GM12878 (cell line): ENCODE data around the gene KCNIP3. TPM values are rescaled to one million over a fixed set of nuclear protein-coding genes. Genes with fewer than 3 reads are reported as not detected.

Experiments
- BACH1 ChIP-seq: fragments of 450-650 bp; IDR thresholded peaks from 2 replicates; pipeline ENCODE4 v1.6.1; 2017; ENCODE audit warnings: mild to moderate bottlenecking, borderline replicate concordance
- CBX3 ChIP-seq: fragments of 200-600 bp; sonication (generic); IDR thresholded peaks from 2 replicates; pipeline ENCODE4 v1.6.1; 2016; ENCODE audit warnings: low read depth, borderline replicate concordance
- CREB1 ChIP-seq: IDR thresholded peaks from 2 replicates; pipeline ENCODE4 v1.6.1; 2012; ENCODE audit warnings: low read depth, mild to moderate bottlenecking, inconsistent platforms
- CREM ChIP-seq: IDR thresholded peaks from 2 replicates; pipeline ENCODE4 v1.6.1; 2014; ENCODE audit warnings: antibody characterized with exemption, low read depth
- E2F8 ChIP-seq: fragments of 450-650 bp; IDR thresholded peaks from 2 replicates; pipeline ENCODE4 v1.6.1; 2018; ENCODE audit warnings: mild to moderate bottlenecking, low read depth, moderate library complexity; ENCODE audit not compliant: partially characterized antibody
- FOS ChIP-seq: IDR thresholded peaks from 3 replicates; pipeline ENCODE4 v1.6.1; 2011; ENCODE audit warnings: borderline replicate concordance; ENCODE audit not compliant: insufficient read length; ENCODE audit errors: extremely low read depth
- GABPA ChIP-seq: IDR thresholded peaks from 2 replicates; pipeline ENCODE4 v1.6.1; 2014; ENCODE audit warnings: antibody characterized with exemption, low read depth, mild to moderate bottlenecking, inconsistent platforms
- JUND ChIP-seq: IDR thresholded peaks from 2 replicates; pipeline ENCODE4 v1.6.1; 2012; ENCODE audit warnings: low read depth, mild to moderate bottlenecking, low read length, improper control_type of control experiment, moderate library complexity
- KLF5 ChIP-seq: fragments of 450-650 bp; IDR thresholded peaks from 2 replicates; pipeline ENCODE4 v1.6.1; 2014; ENCODE audit warnings: mild to moderate bottlenecking; ENCODE audit not compliant: partially characterized antibody
- MXI1 ChIP-seq: fragments of 150-350 bp; IDR thresholded peaks from 2 replicates; pipeline ENCODE4 v1.6.1; 2011; ENCODE audit warnings: low read depth, mild to moderate bottlenecking, inconsistent platforms, low read length, improper control_type of control experiment
- MYB ChIP-seq: fragments of 150-350 bp; IDR thresholded peaks from 2 replicates; pipeline ENCODE4 v1.6.1; 2014; ENCODE audit warnings: mild to moderate bottlenecking, low read depth, low read length, borderline replicate concordance
- MYC ChIP-seq: IDR thresholded peaks from 2 replicates; pipeline ENCODE4 v1.6.1; 2011; ENCODE audit warnings: mild to moderate bottlenecking, low read length, moderate library complexity, inconsistent platforms; ENCODE audit not compliant: insufficient read depth, insufficient replicate concordance, insufficient read length, severe bottlenecking
- NFYB ChIP-seq: IDR thresholded peaks from 2 replicates; pipeline ENCODE4 v1.6.1; 2011; ENCODE audit warnings: low read depth, mild to moderate bottlenecking, low read length, improper control_type of control experiment, moderate library complexity; ENCODE audit not compliant: insufficient read depth
- NR2C1 ChIP-seq: fragments of 450-650 bp; IDR thresholded peaks from 2 replicates; pipeline ENCODE4 v1.6.1; 2017; ENCODE audit warnings: antibody characterized with exemption, mild to moderate bottlenecking, moderate library complexity
- PAX5 ChIP-seq: IDR thresholded peaks from 2 replicates; pipeline ENCODE4 v1.6.1; 2011; ENCODE audit warnings: low read depth, low read length, borderline replicate concordance
- POU2F2 ChIP-seq: IDR thresholded peaks from 3 replicates; pipeline ENCODE4 v1.6.1; 2011; ENCODE audit warnings: low read depth, mild to moderate bottlenecking, low read length, borderline replicate concordance
- SMARCA5 ChIP-seq: fragments of 450-650 bp; IDR thresholded peaks from 2 replicates; pipeline ENCODE4 v1.6.1; 2017; ENCODE audit warnings: mild to moderate bottlenecking
- SREBF2 ChIP-seq: IDR thresholded peaks from 2 replicates; pipeline ENCODE4 v1.6.1; 2012; ENCODE audit warnings: mild to moderate bottlenecking, low read length
- USF1 ChIP-seq: IDR thresholded peaks from 2 replicates; pipeline ENCODE4 v1.6.1; 2011; ENCODE audit warnings: borderline replicate concordance, low read depth, mild to moderate bottlenecking, moderate library complexity, mixed read lengths, low read length; ENCODE audit not compliant: insufficient read depth; ENCODE audit errors: extremely low read length
- ZNF274 ChIP-seq: IDR thresholded peaks from one replicate; pipeline ENCODE4 v1.8.0; 2011; ENCODE audit not compliant: insufficient read length, insufficient read depth
- ZNF592 ChIP-seq: fragments of 450-650 bp; IDR thresholded peaks from 2 replicates; pipeline ENCODE4 v1.6.1; 2017; ENCODE audit warnings: mild to moderate bottlenecking, moderate library complexity
- polyA plus RNA-seq, 11 experiments: library from polyadenylated mRNA; depleted of rRNA in 4 of 11; unstranded in 6 of 11; stranded (reverse) in 5 of 11; fragments of >200 nt; fragmentation: Nextera tagmentation in 4 of 11; fragmentation: Illumina TruSeq in 1 of 11; extraction: Ambion mirVana in 4 of 11; extraction: Trizol in 1 of 11; gene quantifications; 1 replicate in 1 of 11; 2 replicates in 10 of 11; pipeline versions ENCODE4 v1.2.1 to v1.2.3, GENCODE V29; 2011 to 2016; ENCODE audit warnings: inconsistent platforms in 2 of 11, missing spikeins in 2 of 11, low read depth in 1 of 11
- total RNA-seq, 4 experiments: library from RNA; depleted of rRNA in 3 of 4; stranded (reverse); fragments of >200 nt in 3 of 4; fragmentation: Illumina TruSeq in 1 of 4; extraction: Trizol in 1 of 4; gene quantifications; 2 replicates each; pipeline versions ENCODE4 v1.2.1 to v1.2.3, GENCODE V29; 2013 to 2021

Gene KCNIP3
- total and polyA plus RNA-seq, 10 of the 15 experiments (the other 5 are each of a cell fraction or from before 2014, with no cell fraction given) = not detected

- TF ChIP-seq ZNF592 (no peak), USF1 (no peak), CBX3 (no peak), ZNF274 (no peak), E2F8 (no peak), POU2F2 (no peak), GABPA (no peak), FOS (no peak), MXI1 (no peak), MYB (no peak), PAX5 (no peak; the same call in 1 of the 2 replicates), MYC (no peak), SREBF2 (no peak), CREM (peak; percentile 98), CREB1 (peak; percentile 97), BACH1 (peak; percentile 92), JUND (no peak), SMARCA5 (peak; percentile 44), KLF5 (no peak), NR2C1 (peak; percentile 79), NFYB (peak; percentile 54; the same call in 1 of the 2 replicates)
Measured at GRCh38 chr2:95402370-95403203, 105.4 kb downstream of the KCNIP3 start, which contains the start of gene FAHD2A (continued).
